ENCODE measurements around the gene PSD2. TPM values are rescaled to one million over a fixed set of nuclear protein-coding genes. Genes with fewer than 3 reads are reported as not detected.

PSD2 gene
- total RNA-seq, 1 experiment from 2014 or later = 0.79 TPM

DNA sequence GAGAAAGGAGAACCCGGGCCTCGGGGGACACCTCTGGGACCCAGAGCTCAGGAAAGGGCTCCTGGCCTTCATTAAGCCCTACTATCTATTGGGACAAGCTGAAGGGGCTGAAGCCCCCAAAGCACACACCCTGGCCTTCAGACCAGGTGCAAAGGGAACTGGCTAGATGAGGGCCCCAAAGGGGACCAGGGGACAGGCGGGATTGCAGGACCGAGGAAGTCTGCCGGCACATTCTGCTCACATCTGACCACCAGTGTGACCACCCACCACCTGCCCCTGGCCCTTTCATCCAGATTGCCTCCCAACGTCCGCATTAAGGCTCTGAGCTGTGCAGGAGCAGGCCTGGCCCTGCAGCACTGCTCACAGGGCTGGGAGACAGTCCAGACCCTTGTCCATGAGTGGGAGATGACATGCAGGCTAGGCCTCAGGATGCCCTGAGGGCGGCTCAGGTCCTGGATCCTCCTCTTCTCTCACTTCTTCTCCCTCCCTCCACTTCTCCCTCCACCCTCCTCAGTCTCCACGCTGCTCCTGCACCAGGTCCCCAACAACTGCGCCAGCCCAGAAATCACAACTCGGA, 19.2 kb downstream of the PSD2 start:
- ATAC-seq (no peak), DNase-seq (ENCODE audit: low read depth, low spot score) (no peak)
- peaks cover 0 to 4% of the 10 kb centered on the region in 2 experiments; a peak in 1 of 4 replicates for H3K9me3 ChIP-seq (ENCODE audit: control insufficient read depth in 1 of 2, insufficient read depth in 1 of 2, low read depth in 1 of 2, low read length in 2 of 2)
- H3K4me2 ChIP-seq (ENCODE audit: low read length) = no peak overlapping the region
- H2AFZ ChIP-seq (ENCODE audit: low read depth, low read length, poor library complexity, severe bottlenecking) = no peak overlapping the region
- no peak overlapping the region for H3K27ac ChIP-seq (ENCODE audit: low read depth, low read length)
- no peaks in the 10 kb centered on the region for H3K9me2 ChIP-seq (ENCODE audit: insufficient read depth)
- no peaks in the 10 kb centered on the region for H4K20me1 ChIP-seq (ENCODE audit: insufficient read depth)
- intact Hi-C loops (cut with micrococcal nuclease) = no loop called here
- BruUV-seq (replicated peaks) = no TSS peak
- no peak overlapping the region for H3K9ac ChIP-seq (ENCODE audit: low read length)
- CTCF ChIA-PET = no interaction called here
- POLR2A ChIA-PET = interaction anchor here (0.5 kb wide), 1 partner anchor 22 kb away, joined by 3 read pairs; no protein-coding TSS in a partner anchor
- H3K4me3 ChIP-seq (replicated peaks in 1 of 2; ENCODE audit: low read depth in 1 of 2, low read length in 2 of 2) = no peak overlapping the region
- H3K4me1 ChIP-seq (ENCODE audit: control insufficient read depth in 1 of 2, insufficient read depth in 2 of 2, low read length in 2 of 2) = no peaks in the 10 kb centered on the region
- no peaks in the 10 kb centered on the region for H3K27me3 ChIP-seq (ENCODE audit: insufficient read depth, low read length)
- H3K79me2 ChIP-seq (ENCODE audit: insufficient read depth, low read length) = no peaks in the 10 kb centered on the region
- no peaks in the 10 kb centered on the region for H3K36me3 ChIP-seq (ENCODE audit: control insufficient read depth in 1 of 2, insufficient read depth in 2 of 2, low read length in 2 of 2)
- RAD21 ChIA-PET (ENCODE audit: low non-redundant PET in 1 of 2, low total read pairs in 2 of 2, uncharacterized antibody in 2 of 2, unreplicated experiment in 2 of 2) = no interaction called here
- no peak for TF ChIP-seq EZH2phosphoT487 (IDR thresholded peaks at IDR 0.05; ENCODE audit: borderline replicate concordance)
- no peak for TF ChIP-seq JUND (IDR thresholded peaks at IDR 0.05)
- TF ChIP-seq EZH2 (IDR thresholded peaks at IDR 0.05) = no peak
- TF ChIP-seq ZNF274 (IDR thresholded peaks at IDR 0.05; ENCODE audit: low read depth, low read length) = no peak
- TF ChIP-seq SP1 (IDR thresholded peaks at IDR 0.05; ENCODE audit: low read depth) = no peak
- TF ChIP-seq ZFX (IDR thresholded peaks at IDR 0.05) = no peak
- no peak for TF ChIP-seq CEBPB (IDR thresholded peaks at IDR 0.05; ENCODE audit: low read depth)
- TF ChIP-seq, protein P1, sequence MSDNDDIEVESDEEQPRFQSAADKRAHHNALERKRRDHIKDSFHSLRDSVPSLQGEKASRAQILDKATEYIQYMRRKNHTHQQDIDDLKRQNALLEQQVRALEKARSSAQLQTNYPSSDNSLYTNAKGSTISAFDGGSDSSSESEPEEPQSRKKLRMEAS (IDR thresholded peaks at IDR 0.05) = no peak
- no peak for TF ChIP-seq EGR1 (IDR thresholded peaks at IDR 0.05; ENCODE audit: low read depth)
- TF ChIP-seq CTCF (IDR thresholded peaks at IDR 0.05 in 2 of 3, conservative IDR thresholded peaks at IDR 0.05 in 1 of 3; ENCODE audit: borderline replicate concordance in 1 of 3, insufficient read depth in 1 of 3, low read depth in 2 of 3, low read length in 2 of 3) = no peak
- TF ChIP-seq REST (IDR thresholded peaks at IDR 0.05; ENCODE audit: low read depth) = no peak
- no peak for TF ChIP-seq ELF1 (IDR thresholded peaks at IDR 0.05; ENCODE audit: borderline replicate concordance, low read depth)
